Measurements from ENCODE around the gene FMN2. TPM values are rescaled to one million over a fixed set of nuclear protein-coding genes. Genes with fewer than 3 reads are reported as not detected.

The FMN2 gene
- total RNA-seq, 1 experiment from 2014 or later = 0.59 TPM

GRCh38 chr1:240152611-240153297 lies 61.1 kb downstream of the FMN2 start:
- no peak overlapping the region for H3K4me3 Mint-ChIP-seq
- Histone ChIP-seq H3K27me3 (ENCODE audit: insufficient read depth, low read length) (no peaks in the 10 kb centered on the region), H3T11ph (ENCODE audit: low read length) (no peak overlapping the region), H4K91ac (ENCODE audit: insufficient read length, low read depth, low read length) (no peak overlapping the region), H3K27ac (ENCODE audit: insufficient read length, low read depth, low read length) (no peak overlapping the region), H3K14ac (ENCODE audit: insufficient read depth, low read length) (no peak overlapping the region), H3K23ac (ENCODE audit: insufficient read length, low read depth, low read length) (no peak overlapping the region), H2AK5ac (ENCODE audit: insufficient read length, low read length) (no peak overlapping the region), H3K4me2 (ENCODE audit: insufficient read depth, insufficient read length, low read length) (no peak overlapping the region), H3K79me2 (ENCODE audit: insufficient read depth, low read length) (no peaks in the 10 kb centered on the region), H3K56ac (ENCODE audit: insufficient read length, low read depth, low read length) (no peak overlapping the region), H2BK20ac (ENCODE audit: low read depth, low read length, poor library complexity, severe bottlenecking) (no peak overlapping the region), H2BK120ac (ENCODE audit: low read depth, low read length, poor library complexity, severe bottlenecking) (no peak overlapping the region), H3K4me1 (ENCODE audit: insufficient read depth, low read length) (no peaks in the 10 kb centered on the region; the same call in 1 of the 2 replicates), H4K5ac (ENCODE audit: insufficient read length, low read depth, low read length) (no peak overlapping the region), H3K9me3 (ENCODE audit: control insufficient read depth, low read depth, low read length) (no peaks in the 10 kb centered on the region), H3K23me2 (ENCODE audit: insufficient read length, low read depth, low read length, poor library complexity, severe bottlenecking) (no peaks in the 10 kb centered on the region), H2BK5ac (ENCODE audit: insufficient read length, low read length) (no peak overlapping the region), H4K8ac (replicated peaks; ENCODE audit: insufficient read length, low read depth, low read length) (no peak overlapping the region), H4K20me1 (ENCODE audit: control insufficient read depth, insufficient read depth, insufficient read length) (no peaks in the 10 kb centered on the region), H2BK15ac (ENCODE audit: low read depth, low read length) (no peak overlapping the region), H2BK12ac (ENCODE audit: insufficient read length, low read depth, low read length) (no peak overlapping the region), H3K9ac (ENCODE audit: extremely low read depth, insufficient read length, low read length) (no peak overlapping the region), H3K79me1 (ENCODE audit: insufficient read depth, low read depth, low read length, poor library complexity, severe bottlenecking) (no peaks in the 10 kb centered on the region), H2AFZ (ENCODE audit: low read length) (no peak overlapping the region), H3K4ac (ENCODE audit: low read depth, low read length) (no peak overlapping the region), H3K18ac (ENCODE audit: insufficient read length, low read depth, low read length) (no peak overlapping the region)
- no peak for TF ChIP-seq CTCF (conservative IDR thresholded peaks at IDR 0.05)
- no CpG with 5 or more reads among the region's 5 CpGs for WGBS (ENCODE audit: extremely low coverage, insufficient read length, low lambda C conversion rate)
- H3K27ac Mint-ChIP-seq = no peak overlapping the region
- no peaks in the 10 kb centered on the region for H3K36me3 Mint-ChIP-seq (ENCODE audit: insufficient read depth in 1 of 3, low read depth in 3 of 3)
- H3K4me1 Mint-ChIP-seq = no peaks in the 10 kb centered on the region
- no peaks in the 10 kb centered on the region for H3K9me3 Mint-ChIP-seq
- H3K27me3 Mint-ChIP-seq (ENCODE audit: low read depth) = no peaks in the 10 kb centered on the region
- no peak for DNase-seq
